Measurements from ENCODE around the gene RSRC1. TPM values are rescaled to one million over a fixed set of nuclear protein-coding genes. Genes with fewer than 3 reads are reported as not detected.

The RSRC1 gene
- polyA plus RNA-seq, 4 donors = 9.4 to 24.4 (median 11.6) TPM

DNA sequence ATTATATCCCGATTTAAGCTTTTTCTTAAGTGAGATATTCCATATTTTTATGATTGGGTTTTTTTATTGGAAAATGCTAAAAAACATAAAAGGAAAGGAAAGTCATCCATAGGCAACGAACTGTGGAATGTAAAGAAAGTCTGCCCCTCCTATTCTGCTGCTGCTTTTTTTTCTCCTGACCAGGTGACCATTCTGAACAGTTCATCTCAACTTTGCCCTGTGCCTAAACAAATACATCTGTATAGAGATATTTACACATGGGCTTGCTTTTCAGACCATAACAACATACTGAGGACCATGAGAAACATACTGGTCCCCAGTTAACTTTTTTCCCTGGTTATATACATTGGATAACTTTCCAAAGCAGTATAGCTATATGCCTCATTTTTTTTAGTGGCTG lies 442.2 kb downstream of the RSRC1 start:
- Histone ChIP-seq H3K27ac (ENCODE audit: low read depth in 1 of 3, low read length in 2 of 3) (no peak overlapping the region), H3K9me3 (ENCODE audit: control insufficient read depth in 2 of 2, insufficient read depth in 1 of 2, low read depth in 1 of 2, low read length in 1 of 2) (peaks cover 0 to 3% of the 10 kb centered on the region in 2 donors), H3K27me3 (ENCODE audit: control insufficient read depth in 3 of 3, insufficient read depth in 3 of 3, low read length in 3 of 3) (no peaks in the 10 kb centered on the region), H3K4me1 (ENCODE audit: control insufficient read depth in 3 of 3, insufficient read depth in 2 of 3, low read depth in 1 of 3, low read length in 2 of 3) (no peaks in the 10 kb centered on the region), H3K4me3 (ENCODE audit: low read depth in 1 of 3, low read length in 3 of 3) (no peak overlapping the region), H3K36me3 (ENCODE audit: control insufficient read depth in 3 of 3, insufficient read depth in 2 of 3, low read depth in 1 of 3, low read length in 3 of 3) (no peaks in the 10 kb centered on the region)
- FAIRE-seq (no peak), DNase-seq (no peak)
- 74 to 86% (median 85%) methylated on average over 2 of the region's 2 CpGs for WGBS, 3 donors

- no peak for FAIRE-seq
- H3K4me3 ChIP-seq (ENCODE audit: low read depth in 1 of 3, low read length in 3 of 3) = no peak overlapping the region
- H3K9me3 ChIP-seq (ENCODE audit: control insufficient read depth in 2 of 2, insufficient read depth in 1 of 2, low read depth in 1 of 2, low read length in 1 of 2) = no peaks in the 10 kb centered on the region
- H3K4me1 ChIP-seq (ENCODE audit: control insufficient read depth in 3 of 3, insufficient read depth in 2 of 3, low read depth in 1 of 3, low read length in 2 of 3) = no peaks in the 10 kb centered on the region
- no peak overlapping the region for H3K27ac ChIP-seq (ENCODE audit: low read depth in 1 of 3, low read length in 2 of 3)
- WGBS, 3 donors = 68 to 78% (median 71%) methylated on average over 4 of the region's 4 CpGs
- peaks cover 0 to 2% (median 0%) of the 10 kb centered on the region in 3 donors for H3K27me3 ChIP-seq (ENCODE audit: control insufficient read depth in 3 of 3, insufficient read depth in 3 of 3, low read length in 3 of 3)
- no peaks in the 10 kb centered on the region for H3K36me3 ChIP-seq (ENCODE audit: control insufficient read depth in 3 of 3, insufficient read depth in 2 of 3, low read depth in 1 of 3, low read length in 3 of 3)
- DNase-seq = no peak
Observed at GRCh38 chr3:158559504-158559903, 449.6 kb downstream of the RSRC1 start.

GRCh38 chr3:158560979-158561378 lies 451.1 kb downstream of the RSRC1 start:
- FAIRE-seq (no peak), DNase-seq (no peak)
- 92 to 94% (median 93%) methylated on average over 1 of the region's 1 CpG for WGBS, 3 donors
- Histone ChIP-seq H3K36me3 (ENCODE audit: control insufficient read depth in 3 of 3, insufficient read depth in 2 of 3, low read depth in 1 of 3, low read length in 3 of 3) (no peaks in the 10 kb centered on the region), H3K9me3 (ENCODE audit: control insufficient read depth in 2 of 2, insufficient read depth in 1 of 2, low read depth in 1 of 2, low read length in 1 of 2) (no peaks in the 10 kb centered on the region), H3K27me3 (ENCODE audit: control insufficient read depth in 3 of 3, insufficient read depth in 3 of 3, low read length in 3 of 3) (peaks cover 0 to 2% (median 0%) of the 10 kb centered on the region in 3 donors), H3K27ac (ENCODE audit: low read depth in 1 of 3, low read length in 2 of 3) (no peak overlapping the region), H3K4me3 (ENCODE audit: low read depth in 1 of 3, low read length in 3 of 3) (no peak overlapping the region), H3K4me1 (ENCODE audit: control insufficient read depth in 3 of 3, insufficient read depth in 2 of 3, low read depth in 1 of 3, low read length in 2 of 3) (no peaks in the 10 kb centered on the region)

DNA sequence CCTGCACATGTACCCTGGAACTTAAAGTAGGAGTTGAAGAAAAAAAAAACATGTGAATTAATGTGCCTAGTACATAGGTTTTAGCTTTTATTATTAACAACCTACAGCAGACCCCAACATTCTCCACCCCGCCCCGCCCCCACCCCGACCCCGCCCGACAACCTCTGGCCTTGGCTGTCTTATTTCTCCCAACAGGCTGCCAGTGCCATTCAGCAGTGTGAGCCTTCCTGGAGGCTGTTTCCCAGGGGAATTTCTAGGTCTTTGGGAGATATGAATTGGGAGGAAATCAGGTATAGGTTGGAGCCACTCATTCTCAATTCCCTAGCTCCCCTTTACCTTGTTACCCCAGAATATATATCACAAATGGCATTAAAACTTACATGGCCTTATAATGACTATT lies 452.8 kb downstream of the RSRC1 start:
- H3K27me3 ChIP-seq (ENCODE audit: control insufficient read depth in 3 of 3, insufficient read depth in 3 of 3, low read length in 3 of 3) = peaks cover 0 to 2% (median 0%) of the 10 kb centered on the region in 3 donors
- no peak overlapping the region for H3K27ac ChIP-seq (ENCODE audit: low read depth in 1 of 3, low read length in 2 of 3)
- 63 to 84% (median 84%) methylated on average over 5 of the region's 5 CpGs for WGBS, 3 donors
- no peaks in the 10 kb centered on the region for H3K36me3 ChIP-seq (ENCODE audit: control insufficient read depth in 3 of 3, insufficient read depth in 2 of 3, low read depth in 1 of 3, low read length in 3 of 3)
- FAIRE-seq (no peak), DNase-seq (no peak)
- H3K9me3 ChIP-seq (ENCODE audit: control insufficient read depth in 2 of 2, insufficient read depth in 1 of 2, low read depth in 1 of 2, low read length in 1 of 2) = no peaks in the 10 kb centered on the region
- H3K4me3 ChIP-seq (ENCODE audit: low read depth in 1 of 3, low read length in 3 of 3) = no peak overlapping the region
- H3K4me1 ChIP-seq (ENCODE audit: control insufficient read depth in 3 of 3, insufficient read depth in 2 of 3, low read depth in 1 of 3, low read length in 2 of 3) = no peaks in the 10 kb centered on the region

DNA sequence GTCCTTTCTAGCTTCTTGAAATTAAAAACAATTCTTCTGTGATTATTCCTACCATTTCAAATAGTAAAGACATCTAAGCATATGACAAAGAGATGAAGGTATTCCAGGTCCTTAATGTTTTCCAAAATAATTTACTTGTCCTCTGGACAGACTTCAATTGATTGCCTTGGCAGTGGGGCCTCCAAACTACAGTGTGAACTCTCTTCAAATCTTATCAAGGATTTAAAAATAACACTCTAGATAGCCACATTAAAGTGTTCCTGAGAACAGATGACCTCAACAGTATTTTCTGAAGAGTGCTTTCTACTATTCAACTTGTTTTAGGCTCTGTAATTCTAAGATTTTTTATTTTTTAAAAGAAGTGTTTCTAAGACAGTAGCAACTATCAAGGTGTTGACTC lies 453.2 kb downstream of the RSRC1 start:
- peaks cover 0 to 2% (median 0%) of the 10 kb centered on the region in 3 donors for H3K27me3 ChIP-seq (ENCODE audit: control insufficient read depth in 3 of 3, insufficient read depth in 3 of 3, low read length in 3 of 3)
- FAIRE-seq (no peak), DNase-seq (no peak)
- H3K4me3 ChIP-seq (ENCODE audit: low read depth in 1 of 3, low read length in 3 of 3) = no peak overlapping the region
- no peaks in the 10 kb centered on the region for H3K9me3 ChIP-seq (ENCODE audit: control insufficient read depth in 2 of 2, insufficient read depth in 1 of 2, low read depth in 1 of 2, low read length in 1 of 2)
- H3K4me1 ChIP-seq (ENCODE audit: control insufficient read depth in 3 of 3, insufficient read depth in 2 of 3, low read depth in 1 of 3, low read length in 2 of 3) = no peaks in the 10 kb centered on the region
- H3K27ac ChIP-seq (ENCODE audit: low read depth in 1 of 3, low read length in 2 of 3) = no peak overlapping the region
- H3K36me3 ChIP-seq (ENCODE audit: control insufficient read depth in 3 of 3, insufficient read depth in 2 of 3, low read depth in 1 of 3, low read length in 3 of 3) = no peaks in the 10 kb centered on the region

- no peak overlapping the region for H3K4me3 ChIP-seq (ENCODE audit: low read depth in 1 of 3, low read length in 3 of 3)
- H3K36me3 ChIP-seq (ENCODE audit: control insufficient read depth in 3 of 3, insufficient read depth in 2 of 3, low read depth in 1 of 3, low read length in 3 of 3) = no peaks in the 10 kb centered on the region
- no peaks in the 10 kb centered on the region for H3K4me1 ChIP-seq (ENCODE audit: control insufficient read depth in 3 of 3, insufficient read depth in 2 of 3, low read depth in 1 of 3, low read length in 2 of 3)
- H3K27me3 ChIP-seq (ENCODE audit: control insufficient read depth in 3 of 3, insufficient read depth in 3 of 3, low read length in 3 of 3) = peaks cover 0 to 4% (median 0%) of the 10 kb centered on the region in 3 donors
- no peak overlapping the region for H3K27ac ChIP-seq (ENCODE audit: low read depth in 1 of 3, low read length in 2 of 3)
- 94 to 98% (median 94%) methylated on average over 6 of the region's 6 CpGs for WGBS, 3 donors
- H3K9me3 ChIP-seq (ENCODE audit: control insufficient read depth in 2 of 2, insufficient read depth in 1 of 2, low read depth in 1 of 2, low read length in 1 of 2) = no peaks in the 10 kb centered on the region
- FAIRE-seq = no peak
- no peak for DNase-seq
Observed at GRCh38 chr3:158565076-158565475, 455.2 kb downstream of the RSRC1 start.

DNA sequence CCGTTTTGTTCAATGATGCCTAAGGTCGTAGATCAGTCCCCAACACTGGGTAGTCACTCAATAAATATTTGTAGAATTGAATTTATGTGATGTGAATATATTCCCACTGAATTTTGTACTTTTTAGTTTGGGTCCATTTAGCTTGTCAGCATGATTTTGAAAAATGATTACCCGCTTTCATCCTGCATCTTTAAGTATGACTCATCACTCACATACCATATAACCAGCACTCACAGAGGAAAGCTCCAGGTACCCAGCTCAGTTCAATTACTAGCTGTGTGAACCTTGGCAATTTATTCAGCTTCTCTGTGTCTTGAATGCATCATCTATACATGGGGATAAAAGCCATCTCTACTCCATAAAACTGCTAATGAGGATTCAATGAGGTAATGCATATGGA lies 458.9 kb downstream of the RSRC1 start:
- no peak overlapping the region for H3K27ac ChIP-seq (ENCODE audit: low read depth in 1 of 3, low read length in 2 of 3)
- no peak for DNase-seq
- H3K4me1 ChIP-seq (ENCODE audit: control insufficient read depth in 3 of 3, insufficient read depth in 2 of 3, low read depth in 1 of 3, low read length in 2 of 3) = peaks cover 0 to 4% (median 4%) of the 10 kb centered on the region in 3 donors
- FAIRE-seq = no peak
- H3K4me3 ChIP-seq (ENCODE audit: low read depth in 1 of 3, low read length in 3 of 3) = no peak overlapping the region
- WGBS, 3 donors = 78 to 84% (median 79%) methylated on average over 3 of the region's 3 CpGs
- H3K27me3 ChIP-seq (ENCODE audit: control insufficient read depth in 3 of 3, insufficient read depth in 3 of 3, low read length in 3 of 3) = peaks cover 0 to 16% (median 1%) of the 10 kb centered on the region in 3 donors
- no peaks in the 10 kb centered on the region for H3K36me3 ChIP-seq (ENCODE audit: control insufficient read depth in 3 of 3, insufficient read depth in 2 of 3, low read depth in 1 of 3, low read length in 3 of 3)
- H3K9me3 ChIP-seq (ENCODE audit: control insufficient read depth in 2 of 2, insufficient read depth in 1 of 2, low read depth in 1 of 2, low read length in 1 of 2) = no peaks in the 10 kb centered on the region

GRCh38 chr3:158569794-158570193 lies 459.9 kb downstream of the RSRC1 start:
- Histone ChIP-seq H3K27ac (ENCODE audit: low read depth in 1 of 3, low read length in 2 of 3) (no peak overlapping the region), H3K36me3 (ENCODE audit: control insufficient read depth in 3 of 3, insufficient read depth in 2 of 3, low read depth in 1 of 3, low read length in 3 of 3) (no peaks in the 10 kb centered on the region), H3K4me1 (ENCODE audit: control insufficient read depth in 3 of 3, insufficient read depth in 2 of 3, low read depth in 1 of 3, low read length in 2 of 3) (peaks cover 0 to 4% (median 4%) of the 10 kb centered on the region in 3 donors), H3K9me3 (ENCODE audit: control insufficient read depth in 2 of 2, insufficient read depth in 1 of 2, low read depth in 1 of 2, low read length in 1 of 2) (no peaks in the 10 kb centered on the region), H3K27me3 (ENCODE audit: control insufficient read depth in 3 of 3, insufficient read depth in 3 of 3, low read length in 3 of 3) (peaks cover 0 to 16% (median 1%) of the 10 kb centered on the region in 3 donors), H3K4me3 (ENCODE audit: low read depth in 1 of 3, low read length in 3 of 3) (no peak overlapping the region)
- WGBS, 3 donors = 32 to 58% (median 50%) methylated on average over 3 of the region's 3 CpGs
- no peak for DNase-seq
- no peak for FAIRE-seq

- Histone ChIP-seq H3K4me1 (ENCODE audit: control insufficient read depth in 3 of 3, insufficient read depth in 2 of 3, low read depth in 1 of 3, low read length in 2 of 3) (peaks cover 0 to 4% (median 4%) of the 10 kb centered on the region in 3 donors), H3K36me3 (ENCODE audit: control insufficient read depth in 3 of 3, insufficient read depth in 2 of 3, low read depth in 1 of 3, low read length in 3 of 3) (no peaks in the 10 kb centered on the region), H3K27me3 (ENCODE audit: control insufficient read depth in 3 of 3, insufficient read depth in 3 of 3, low read length in 3 of 3) (peaks cover 0 to 16% (median 1%) of the 10 kb centered on the region in 3 donors), H3K4me3 (ENCODE audit: low read depth in 1 of 3, low read length in 3 of 3) (peak within 1 kb of the TSS in 2 of 3 donors; percentile 41 to 51), H3K9me3 (ENCODE audit: control insufficient read depth in 2 of 2, insufficient read depth in 1 of 2, low read depth in 1 of 2, low read length in 1 of 2) (no peaks in the 10 kb centered on the region), H3K27ac (ENCODE audit: low read depth in 1 of 3, low read length in 2 of 3) (peak within 1 kb of the TSS in 2 of 3 donors; percentile 39 to 49)
- 1 to 6% (median 5%) methylated on average over 51 of the region's 51 CpGs for WGBS, 3 donors
- FAIRE-seq (no peak), DNase-seq (peak; percentile 89 to 97)
Observed at GRCh38 chr3:158570999-158571702, 461.3 kb downstream of the RSRC1 start, which contains the start of gene MLF1. Gene MLF1 (plus strand): TSS chr3:158571194. CDS start chr3:158571301, 107 bp downstream.
